CD4-positive, alpha-beta memory T cell (primary cell): ENCODE results near the gene AOPEP. TPM values are rescaled to one million over a fixed set of nuclear protein-coding genes. Genes with fewer than 3 reads are reported as not detected.

ENCODE experiments used
- CTCF ChIA-PET: fragments of 350-600 bp; sonication (Branson Sonifier 250); formaldehyde crosslinking; loops from one replicate; lab custom pipeline; 2021; ENCODE audit warnings: inconsistent platforms; ENCODE audit not compliant: partially characterized antibody; lab: Charles Lee
- POLR2A ChIA-PET: fragments of 350-600 bp; sonication (Branson Sonifier 250); formaldehyde crosslinking; loops from one replicate; lab custom pipeline; 2021; ENCODE audit not compliant: partially characterized antibody; lab: Charles Lee
- DNase-seq, 5 donors: peaks; one replicate each; pipeline versions ENCODE4 v3.0.0 to v3.0.0-alpha.2; 2020 to 2022; ENCODE audit warnings: mixed read lengths in 1 of 5
- H3K27ac ChIP-seq: one replicate; pipeline ENCODE4 v1.7.0; 2013; ENCODE audit warnings: low read depth, low read length
- H3K27me3 ChIP-seq: 2 replicates; pipeline ENCODE4 v1.7.0; 2013; ENCODE audit warnings: mild to moderate bottlenecking, low read length, moderate library complexity; ENCODE audit not compliant: insufficient read depth
- H3K36me3 ChIP-seq: 2 replicates; pipeline ENCODE4 v1.7.0; 2013; ENCODE audit warnings: mild to moderate bottlenecking, low read length, moderate library complexity; ENCODE audit not compliant: insufficient read depth
- H3K4me1 ChIP-seq: 2 replicates; pipeline ENCODE4 v1.7.0; 2013; ENCODE audit warnings: mild to moderate bottlenecking, low read length, moderate library complexity; ENCODE audit not compliant: insufficient read depth
- H3K4me3 ChIP-seq, 2 donors: one replicate each; pipeline ENCODE4 v1.7.0; 2013; ENCODE audit warnings: low read length in 2 of 2, mild to moderate bottlenecking in 1 of 2
- H3K9me3 ChIP-seq, 2 donors: one replicate each; pipeline ENCODE4 v1.7.0; 2013; ENCODE audit warnings: low read length in 2 of 2, control low read depth in 1 of 2; ENCODE audit not compliant: control insufficient read depth in 1 of 2
- H3K27ac Mint-ChIP-seq, 7 donors: one replicate each; pipeline ENCODE4 v1.8.0; 2020 to 2021; ENCODE audit warnings: mixed read lengths in 7 of 7, mild to moderate bottlenecking in 6 of 7, inconsistent platforms in 3 of 7, moderate library complexity in 3 of 7
- H3K27me3 Mint-ChIP-seq, 2 donors: one replicate each; pipeline ENCODE4 v1.8.0; 2020 to 2021; ENCODE audit warnings: mixed read lengths in 2 of 2
- H3K36me3 Mint-ChIP-seq, 2 donors: one replicate each; pipeline ENCODE4 v1.8.0; 2020 to 2021; ENCODE audit warnings: mixed read lengths in 2 of 2, inconsistent platforms in 1 of 2, mild to moderate bottlenecking in 1 of 2
- H3K4me1 Mint-ChIP-seq, 4 donors: one replicate each; pipeline ENCODE4 v1.8.0; 2020 to 2021; ENCODE audit warnings: mixed read lengths in 4 of 4, mild to moderate bottlenecking in 1 of 4
- H3K4me3 Mint-ChIP-seq, 8 donors: one replicate each; pipeline ENCODE4 v1.8.0; 2020 to 2021; ENCODE audit warnings: mixed read lengths in 8 of 8, mild to moderate bottlenecking in 7 of 8, moderate library complexity in 6 of 8, inconsistent platforms in 3 of 8
- H3K9me3 Mint-ChIP-seq, 8 donors: one replicate each; pipeline ENCODE4 v1.8.0; 2020 to 2021; ENCODE audit warnings: mixed read lengths in 8 of 8, mild to moderate bottlenecking in 5 of 8, inconsistent platforms in 3 of 8, moderate library complexity in 1 of 8
- intact Hi-C: fragments of 100-400 bp; cut with micrococcal nuclease; formaldehyde crosslinking; loops from one replicate; pipeline ENCODE4 v1.15.1; 2023
- polyA plus RNA-seq, 2 donors: library from polyadenylated mRNA; unstranded; fragments of 300-500 nt; fragmentation: Illumina TruSeq; gene quantifications; one replicate each; pipeline ENCODE4 v1.2.3, GENCODE V29; 2021
- total RNA-seq, 2 experiments: library from RNA; stranded (reverse); gene quantifications; one replicate each; pipeline ENCODE4 v1.2.3, GENCODE V29; 2021

AOPEP gene
- total and polyA plus RNA-seq, 4 experiments from 2014 or later: 3.1 to 11.7 (median 7.6) TPM

DNA sequence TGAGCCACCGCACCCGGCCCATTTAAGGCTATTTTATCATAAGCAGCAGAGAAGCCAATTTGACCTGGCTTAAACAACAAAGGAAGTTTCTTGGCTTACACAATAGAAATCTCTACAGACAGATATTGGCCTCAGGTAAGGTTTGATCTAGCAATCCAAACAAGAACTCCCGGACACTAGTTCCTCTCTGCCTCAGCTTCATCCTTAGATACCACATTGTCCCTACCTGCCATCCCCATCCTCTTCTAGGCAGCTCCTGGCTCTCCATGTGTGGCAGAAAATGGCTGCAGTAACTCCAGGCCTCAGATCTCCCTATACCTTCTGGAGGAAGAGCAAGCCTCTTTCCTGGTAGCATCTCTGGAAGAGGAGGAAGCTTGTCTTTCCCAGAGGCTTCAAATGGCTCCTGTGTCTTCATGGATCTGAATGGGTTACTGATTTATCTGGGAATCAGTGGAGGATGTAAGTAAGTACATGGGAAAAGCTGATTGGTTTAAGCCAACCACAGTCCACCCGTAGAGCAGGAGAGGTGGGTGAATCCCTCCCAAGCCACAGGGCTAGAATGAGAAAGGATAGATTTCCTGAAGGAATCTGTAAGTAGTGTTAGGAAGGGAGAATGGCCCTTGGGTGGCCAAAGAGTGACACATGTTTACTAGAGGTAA is 26.7 kb upstream of the AOPEP start:
- no peaks in the 10 kb centered on the region for H3K4me1 Mint-ChIP-seq
- Histone ChIP-seq H3K27me3 (no peaks in the 10 kb centered on the region), H3K36me3 (no peaks in the 10 kb centered on the region), H3K4me3 (no peak overlapping the region), H3K9me3 (no peaks in the 10 kb centered on the region), H3K4me1 (no peaks in the 10 kb centered on the region), H3K27ac (no peak overlapping the region)
- no peak overlapping the region for H3K4me3 Mint-ChIP-seq
- CTCF ChIA-PET: interaction anchor here (0.9 kb wide), 1 partner anchor 11 kb away, joined by 3 read pairs; no protein-coding TSS in a partner anchor
- DNase-seq: no peak
- H3K9me3 Mint-ChIP-seq: peaks cover 0 to 2% (median 0%) of the 10 kb centered on the region in 8 donors
- H3K27ac Mint-ChIP-seq: no peak overlapping the region
- H3K36me3 Mint-ChIP-seq: no peaks in the 10 kb centered on the region
- intact Hi-C loops: no loop called here
- POLR2A ChIA-PET: interaction anchor here (0.6 kb wide), 1 partner anchor 154 kb away, joined by 4 read pairs; no protein-coding TSS in a partner anchor
- peaks cover 3 to 23% of the 10 kb centered on the region in 2 donors for H3K27me3 Mint-ChIP-seq

- H3K27me3 ChIP-seq: no peaks in the 10 kb centered on the region
- Mint-ChIP-seq H3K36me3 (no peaks in the 10 kb centered on the region), H3K27me3 (peaks cover 4 to 23% of the 10 kb centered on the region in 2 donors), H3K4me3 (no peak overlapping the region), H3K27ac (no peak overlapping the region), H3K4me1 (no peaks in the 10 kb centered on the region), H3K9me3 (peaks cover 0 to 2% (median 0%) of the 10 kb centered on the region in 8 donors)
- intact Hi-C loops: no loop called here
- POLR2A ChIA-PET: interaction anchor here (0.6 kb wide), 1 partner anchor 153 kb away, joined by 4 read pairs; no protein-coding TSS in a partner anchor
- H3K4me1 ChIP-seq: no peaks in the 10 kb centered on the region
- no peak overlapping the region for H3K27ac ChIP-seq
- H3K36me3 ChIP-seq: no peaks in the 10 kb centered on the region
- H3K4me3 ChIP-seq: no peak overlapping the region
- CTCF ChIA-PET: interaction anchor here (0.9 kb wide), 1 partner anchor 12 kb away, joined by 3 read pairs; no protein-coding TSS in a partner anchor
- H3K9me3 ChIP-seq: no peaks in the 10 kb centered on the region
- no peak for DNase-seq
Measured at GRCh38 chr9:94700445-94700844, 26.1 kb upstream of the AOPEP start.

DNA sequence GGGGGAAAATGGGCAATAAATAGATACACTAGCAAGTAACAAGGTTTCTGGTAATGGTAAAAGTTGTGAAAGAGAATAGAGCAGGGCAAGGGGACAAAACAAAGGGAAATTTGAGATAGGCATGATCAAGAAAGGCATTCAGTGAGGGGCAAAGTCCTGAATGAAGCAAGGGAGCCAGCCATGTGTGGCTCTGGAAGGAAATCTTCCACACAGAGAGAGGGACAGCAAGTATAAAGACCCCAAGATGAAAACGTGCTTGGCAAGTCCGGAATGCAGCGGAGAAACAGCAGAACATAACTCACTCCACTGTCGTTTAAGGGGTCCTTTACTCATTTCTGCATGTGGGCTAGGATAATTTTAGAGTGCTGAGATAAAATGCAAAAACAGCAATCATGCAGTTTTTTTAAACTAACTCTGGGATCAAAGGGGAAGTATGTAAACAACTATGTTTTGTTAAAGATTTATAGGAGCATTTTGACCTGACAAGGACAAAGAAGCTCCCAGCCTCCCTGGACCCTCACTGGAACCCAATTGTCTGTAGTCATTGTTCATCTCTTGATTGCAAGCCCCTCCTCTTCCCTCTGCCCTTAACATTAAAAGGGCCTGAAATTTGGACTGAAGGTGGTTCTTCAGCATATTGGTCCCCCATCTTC is 22.9 kb upstream of the AOPEP start:
- H3K9me3 ChIP-seq: no peaks in the 10 kb centered on the region
- no peak overlapping the region for H3K27ac ChIP-seq
- H3K4me1 ChIP-seq: no peaks in the 10 kb centered on the region
- POLR2A ChIA-PET: no interaction called here
- Mint-ChIP-seq H3K27me3 (peaks cover 6 to 15% of the 10 kb centered on the region in 2 donors), H3K9me3 (peaks cover 0 to 2% (median 0%) of the 10 kb centered on the region in 8 donors), H3K4me3 (no peak overlapping the region), H3K27ac (peak overlapping the region in 1 of 7 donors; percentile 44), H3K36me3 (no peaks in the 10 kb centered on the region), H3K4me1 (no peaks in the 10 kb centered on the region)
- no peak for DNase-seq
- no peaks in the 10 kb centered on the region for H3K27me3 ChIP-seq
- no peaks in the 10 kb centered on the region for H3K36me3 ChIP-seq
- CTCF ChIA-PET: no interaction called here
- intact Hi-C loops: no loop called here
- H3K4me3 ChIP-seq: no peak overlapping the region

DNA sequence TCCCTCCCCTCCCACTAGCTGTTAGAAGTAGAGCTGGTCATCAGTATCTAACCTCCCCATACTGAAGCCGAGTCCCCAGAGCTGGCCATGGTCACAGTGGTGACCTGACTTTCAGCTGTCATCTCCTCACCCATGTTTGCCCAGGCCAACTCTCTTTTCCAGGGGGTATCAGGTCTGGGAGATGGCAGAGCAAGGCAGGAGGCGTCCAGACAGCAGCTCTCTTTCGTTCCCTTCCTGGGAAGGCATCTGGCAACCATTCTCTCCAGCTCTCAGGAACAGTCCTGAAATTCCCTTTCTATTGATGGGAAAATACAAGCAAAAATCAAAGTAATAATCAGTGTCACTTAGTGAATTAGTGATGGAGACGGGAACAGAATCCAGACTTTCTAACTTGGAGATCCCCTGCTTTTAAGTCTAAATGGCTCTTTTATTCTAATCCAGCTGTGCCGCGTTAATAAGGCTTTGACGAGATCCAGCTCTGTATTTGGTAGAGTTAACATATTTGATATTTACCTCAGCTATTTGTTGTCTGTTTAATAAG is 21.3 kb upstream of the AOPEP start:
- POLR2A ChIA-PET: no interaction called here
- intact Hi-C loops: no loop called here
- H3K9me3 ChIP-seq: no peaks in the 10 kb centered on the region
- no peaks in the 10 kb centered on the region for H3K36me3 ChIP-seq
- no peaks in the 10 kb centered on the region for H3K4me1 Mint-ChIP-seq
- no peaks in the 10 kb centered on the region for H3K4me1 ChIP-seq
- no peak overlapping the region for H3K27ac Mint-ChIP-seq
- H3K9me3 Mint-ChIP-seq: peaks cover 0 to 2% (median 0%) of the 10 kb centered on the region in 8 donors
- no peak for DNase-seq
- no peak overlapping the region for H3K27ac ChIP-seq
- peaks cover 4 to 13% of the 10 kb centered on the region in 2 donors for H3K27me3 Mint-ChIP-seq
- CTCF ChIA-PET: no interaction called here
- H3K4me3 Mint-ChIP-seq: no peak overlapping the region
- no peaks in the 10 kb centered on the region for H3K27me3 ChIP-seq
- H3K4me3 ChIP-seq: no peak overlapping the region
- H3K36me3 Mint-ChIP-seq: no peaks in the 10 kb centered on the region

- no peak for DNase-seq
- Histone ChIP-seq H3K9me3 (no peaks in the 10 kb centered on the region), H3K27ac (no peak overlapping the region), H3K4me3 (no peak overlapping the region), H3K4me1 (no peaks in the 10 kb centered on the region), H3K27me3 (no peaks in the 10 kb centered on the region), H3K36me3 (no peaks in the 10 kb centered on the region)
- Mint-ChIP-seq H3K27me3 (peaks cover 5 to 11% of the 10 kb centered on the region in 2 donors), H3K9me3 (no peaks in the 10 kb centered on the region), H3K4me3 (no peak overlapping the region), H3K27ac (no peak overlapping the region), H3K4me1 (no peaks in the 10 kb centered on the region), H3K36me3 (no peaks in the 10 kb centered on the region)
- CTCF ChIA-PET: no interaction called here
- intact Hi-C loops: no loop called here
- POLR2A ChIA-PET: no interaction called here
Measured at GRCh38 chr9:94706922-94707321, 19.6 kb upstream of the AOPEP start.

DNA sequence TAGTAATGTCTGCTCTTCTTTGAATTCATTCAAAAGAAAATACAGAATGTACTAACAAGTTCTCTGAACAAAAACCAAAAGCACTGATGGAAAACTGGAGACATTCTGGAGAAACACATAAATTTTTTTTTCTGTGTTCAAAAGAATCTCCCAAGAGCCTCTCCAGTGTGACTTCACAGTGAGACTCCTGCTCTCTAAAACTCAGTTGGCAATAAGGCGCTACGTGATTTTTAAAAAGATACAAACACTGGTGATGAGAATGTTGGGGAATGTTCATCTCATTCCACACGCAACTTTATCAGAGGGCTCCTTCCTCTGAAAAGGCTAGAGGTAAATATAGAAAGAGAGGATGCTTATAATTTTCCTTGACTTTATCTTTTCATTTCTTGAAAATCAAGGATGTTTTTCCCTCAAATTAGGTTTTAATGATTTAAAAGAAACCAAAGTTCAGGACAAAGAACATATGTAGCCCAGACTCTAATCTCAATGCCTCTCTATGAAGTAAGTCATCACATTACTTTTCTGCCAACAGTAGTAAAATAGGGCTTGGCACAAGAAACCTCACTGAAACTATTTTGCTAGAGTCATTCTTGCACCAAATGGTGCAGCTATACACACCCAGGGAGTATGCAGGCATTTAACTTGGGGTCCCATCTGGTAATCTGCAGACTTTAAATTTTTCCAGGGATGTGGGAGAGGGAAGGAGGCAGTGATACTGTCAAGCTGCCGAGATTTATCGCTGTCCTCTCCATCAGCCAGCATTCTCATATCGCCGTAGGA is 12.9 kb upstream of the AOPEP start:
- no peaks in the 10 kb centered on the region for H3K9me3 ChIP-seq
- no peaks in the 10 kb centered on the region for H3K36me3 ChIP-seq
- H3K27me3 ChIP-seq: no peaks in the 10 kb centered on the region
- H3K4me3 ChIP-seq: no peak overlapping the region
- no peaks in the 10 kb centered on the region for H3K36me3 Mint-ChIP-seq
- CTCF ChIA-PET: no interaction called here
- POLR2A ChIA-PET: no interaction called here
- intact Hi-C loops: no loop called here
- H3K27me3 Mint-ChIP-seq: peaks cover 3 to 30% of the 10 kb centered on the region in 2 donors
- H3K27ac Mint-ChIP-seq: no peak overlapping the region
- H3K9me3 Mint-ChIP-seq: peaks cover 0 to 3% (median 0%) of the 10 kb centered on the region in 8 donors
- no peaks in the 10 kb centered on the region for H3K4me1 ChIP-seq
- no peak overlapping the region for H3K27ac ChIP-seq
- H3K4me1 Mint-ChIP-seq: no peaks in the 10 kb centered on the region
- no peak for DNase-seq
- H3K4me3 Mint-ChIP-seq: no peak overlapping the region

- POLR2A ChIA-PET: no interaction called here
- H3K27me3 Mint-ChIP-seq: peaks cover 4 to 30% of the 10 kb centered on the region in 2 donors
- no peak overlapping the region for H3K27ac Mint-ChIP-seq
- no peaks in the 10 kb centered on the region for H3K36me3 ChIP-seq
- H3K9me3 ChIP-seq: no peaks in the 10 kb centered on the region
- DNase-seq: no peak
- no peaks in the 10 kb centered on the region for H3K4me1 ChIP-seq
- no peaks in the 10 kb centered on the region for H3K36me3 Mint-ChIP-seq
- H3K4me3 ChIP-seq: no peak overlapping the region
- intact Hi-C loops: no loop called here
- no peaks in the 10 kb centered on the region for H3K4me1 Mint-ChIP-seq
- CTCF ChIA-PET: no interaction called here
- no peak overlapping the region for H3K27ac ChIP-seq
- H3K4me3 Mint-ChIP-seq: no peak overlapping the region
- H3K9me3 Mint-ChIP-seq: peaks cover 0 to 3% (median 0%) of the 10 kb centered on the region in 8 donors
- no peaks in the 10 kb centered on the region for H3K27me3 ChIP-seq
Measured at GRCh38 chr9:94714494-94714893, 12.0 kb upstream of the AOPEP start.
